ENCODE results near the gene MYBPC2. TPM values are rescaled to one million over a fixed set of nuclear protein-coding genes. Genes with fewer than 3 reads are reported as not detected.
A peak's percentile ranks its signal among the peaks of the same experiment; 100 is the strongest.
"Not testable (repeated sequence)": the region's sequence is repeated elsewhere in the genome, so short reads cannot be mapped to it uniquely, and the experiment has no call there.

The MYBPC2 gene
- total RNA-seq, 1 donor from 2014 or later: 59.5 TPM

- no peak for DNase-seq
These were observed 3.8 kb upstream of the MYBPC2 start for GRCh38 chr19:50428772-50429463.

- no peak for DNase-seq
These were observed 1.8 kb upstream of the MYBPC2 start for GRCh38 chr19:50430888-50431342.

DNA sequence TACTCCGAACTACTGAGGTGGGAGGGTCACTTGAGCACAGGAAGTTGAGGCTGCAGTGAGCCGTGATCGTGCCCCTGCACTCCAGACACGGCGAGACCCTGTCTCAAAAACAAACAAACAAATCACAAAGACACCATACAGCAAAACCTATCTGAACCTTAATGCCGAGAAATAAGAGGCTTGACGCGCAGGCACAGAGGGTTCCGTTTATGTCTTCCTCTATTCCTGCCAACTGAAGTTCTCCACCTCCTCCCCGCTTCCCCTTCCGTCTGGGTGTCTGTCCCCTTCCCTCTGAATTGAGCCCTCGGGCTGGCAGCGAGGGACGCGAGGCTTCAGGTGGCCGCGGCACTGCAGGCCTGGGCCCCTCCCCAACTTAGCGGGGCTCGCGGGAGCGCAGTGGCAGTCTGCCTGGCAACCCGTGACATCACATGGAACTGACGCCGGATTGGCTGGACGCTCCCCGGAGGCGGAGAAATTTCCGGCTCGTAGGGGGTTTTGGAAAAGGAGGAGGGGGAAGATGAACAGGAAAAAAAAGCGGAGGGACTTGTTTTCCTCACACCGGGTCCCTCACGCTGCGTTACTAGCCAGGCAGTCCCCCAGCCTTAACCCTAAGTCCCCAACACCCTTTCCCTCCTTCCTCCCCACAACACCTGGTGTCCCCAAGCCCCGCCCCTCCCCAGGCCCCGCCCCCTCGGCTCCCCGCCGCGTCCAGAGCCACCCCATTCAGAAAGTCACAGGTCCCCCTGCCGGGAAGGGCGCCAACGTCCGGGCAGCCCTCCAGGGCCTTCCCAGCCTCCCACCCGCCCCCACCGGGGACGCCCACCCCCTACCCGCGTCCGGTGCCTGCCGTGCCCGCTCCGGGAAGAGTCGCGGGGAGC is 1.1 kb upstream of the MYBPC2 start:
- peak; percentile 95 for DNase-seq

- DNase-seq: no peak
These were observed 799 bp downstream of the MYBPC2 start for GRCh38 chr19:50433201-50434180.

- DNase-seq: peak; percentile 54
These were observed 1.8 kb downstream of the MYBPC2 start for GRCh38 chr19:50434525-50434924.

DNA sequence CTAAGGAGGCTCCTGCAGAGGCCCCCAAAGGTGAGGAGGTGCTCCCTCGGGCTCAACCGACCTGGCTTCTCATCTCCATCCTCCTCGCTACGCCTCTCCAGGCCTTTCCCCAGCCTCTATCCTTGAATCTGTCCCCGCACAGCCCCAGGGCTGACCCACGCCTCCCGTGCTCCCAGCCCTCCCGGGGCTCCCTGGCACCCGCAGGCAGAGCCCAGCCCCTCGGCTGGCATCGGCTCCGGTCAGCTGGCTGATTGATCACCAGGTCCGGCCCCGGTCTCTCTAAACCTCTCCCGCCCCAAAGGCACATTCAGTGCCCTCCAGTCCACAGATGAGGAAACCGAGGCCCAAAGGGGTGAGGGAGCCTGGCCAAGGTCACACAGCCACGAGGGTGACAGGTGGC is 2.5 kb downstream of the MYBPC2 start:
- DNase-seq: no peak

- no peak for DNase-seq
These were observed 2.9 kb downstream of the MYBPC2 start for GRCh38 chr19:50435627-50436026.

DNA sequence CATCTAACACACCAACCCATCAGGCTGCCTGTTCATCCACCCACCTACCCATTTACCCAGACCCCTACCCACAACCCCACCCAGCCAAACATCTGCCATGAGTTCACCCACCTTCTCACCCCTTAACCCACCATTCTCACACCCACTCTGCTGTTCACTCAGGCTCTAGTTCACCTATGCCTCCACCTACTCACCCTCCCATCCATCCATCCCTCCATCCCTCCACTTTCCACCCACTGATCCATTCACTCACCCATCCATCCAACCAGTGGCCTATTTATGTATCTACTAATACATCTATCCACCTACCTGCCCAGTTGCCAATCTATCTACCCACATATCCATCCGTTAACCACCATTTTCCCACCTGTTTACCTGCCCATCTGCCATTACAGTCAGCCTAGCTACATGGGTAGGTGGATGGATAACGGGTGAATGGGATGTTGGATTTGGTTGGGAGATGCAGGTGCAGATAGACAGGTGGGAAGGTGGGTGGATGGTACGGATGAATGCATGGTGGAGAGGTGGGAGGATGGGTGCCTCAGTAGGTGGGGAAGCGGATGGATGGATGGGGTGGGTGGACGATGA is 5.3 kb downstream of the MYBPC2 start:
- DNase-seq: no peak

DNA sequence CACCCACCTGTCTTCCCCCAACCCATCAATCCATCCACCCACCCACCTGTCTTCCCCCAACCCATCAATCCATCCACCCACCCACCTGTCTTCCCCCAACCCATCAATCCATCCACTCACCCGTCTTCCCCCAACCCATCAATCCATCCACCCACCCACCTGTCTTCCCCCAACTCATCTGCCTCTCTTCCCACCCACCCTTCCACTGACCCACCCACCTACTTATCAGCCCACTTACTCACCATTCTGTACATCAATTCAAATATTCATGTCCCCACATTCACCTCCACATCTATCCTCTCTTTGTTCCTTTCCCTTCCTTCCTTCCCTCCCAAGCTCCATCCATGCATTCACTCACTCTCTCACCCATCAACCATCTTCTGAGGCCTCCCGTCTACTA is 6.4 kb downstream of the MYBPC2 start:
- not testable (repeated sequence) for DNase-seq

- no peak for DNase-seq
These were observed 11.4 kb downstream of the MYBPC2 start for GRCh38 chr19:50444059-50444458.

- no peak for DNase-seq
These were observed 14.4 kb downstream of the MYBPC2 start for GRCh38 chr19:50447053-50447452.

DNA sequence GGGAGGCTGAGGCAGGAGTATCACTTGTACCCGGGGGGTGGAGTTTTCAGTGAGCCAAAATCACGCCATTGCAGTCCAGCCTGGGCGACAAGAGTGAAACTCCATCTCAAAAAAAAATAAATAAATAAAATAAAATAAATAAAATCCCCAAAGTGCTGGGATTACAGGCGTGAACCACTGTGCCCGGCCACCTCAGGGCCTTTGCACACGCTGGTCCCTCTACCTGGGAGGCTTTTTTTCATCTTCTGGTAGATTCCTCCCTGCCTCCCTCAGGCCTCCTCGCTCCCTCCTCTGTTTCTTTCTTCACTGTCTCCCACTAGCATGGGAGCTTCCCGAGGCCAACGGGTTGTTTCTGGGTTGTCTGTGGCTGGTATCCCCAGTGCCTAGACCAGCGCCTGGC is 15.1 kb downstream of the MYBPC2 start:
- no peak for DNase-seq

- DNase-seq: no peak
These were observed 16.7 kb downstream of the MYBPC2 start for GRCh38 chr19:50449236-50449899.

GRCh38 chr19:50450369-50451222 is 17.9 kb downstream of the MYBPC2 start:
- DNase-seq: no peak

DNA sequence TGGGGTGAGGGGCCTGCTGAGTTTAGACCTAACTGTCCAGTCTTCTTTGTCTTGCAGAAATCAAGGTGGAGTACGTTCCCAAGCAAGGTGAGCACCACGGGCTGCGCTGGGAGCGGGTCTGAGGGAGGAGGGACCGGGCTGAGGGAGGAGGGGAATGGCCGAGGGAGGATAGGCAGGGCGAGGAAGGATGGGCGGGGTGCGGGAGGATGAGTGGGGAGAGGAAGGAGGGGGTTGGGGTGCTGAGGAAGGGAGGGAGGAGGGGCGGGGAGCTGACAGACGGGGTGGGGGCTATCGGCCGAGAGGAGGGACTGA is 18.5 kb downstream of the MYBPC2 start:
- no peak for DNase-seq

GRCh38 chr19:50453243-50453642 is 20.6 kb downstream of the MYBPC2 start:
- no peak for DNase-seq

- DNase-seq: no peak
These were observed 23.3 kb downstream of the MYBPC2 start for GRCh38 chr19:50455992-50456391.

GRCh38 chr19:50457300-50457699 is 24.6 kb downstream of the MYBPC2 start:
- no peak for DNase-seq

DNA sequence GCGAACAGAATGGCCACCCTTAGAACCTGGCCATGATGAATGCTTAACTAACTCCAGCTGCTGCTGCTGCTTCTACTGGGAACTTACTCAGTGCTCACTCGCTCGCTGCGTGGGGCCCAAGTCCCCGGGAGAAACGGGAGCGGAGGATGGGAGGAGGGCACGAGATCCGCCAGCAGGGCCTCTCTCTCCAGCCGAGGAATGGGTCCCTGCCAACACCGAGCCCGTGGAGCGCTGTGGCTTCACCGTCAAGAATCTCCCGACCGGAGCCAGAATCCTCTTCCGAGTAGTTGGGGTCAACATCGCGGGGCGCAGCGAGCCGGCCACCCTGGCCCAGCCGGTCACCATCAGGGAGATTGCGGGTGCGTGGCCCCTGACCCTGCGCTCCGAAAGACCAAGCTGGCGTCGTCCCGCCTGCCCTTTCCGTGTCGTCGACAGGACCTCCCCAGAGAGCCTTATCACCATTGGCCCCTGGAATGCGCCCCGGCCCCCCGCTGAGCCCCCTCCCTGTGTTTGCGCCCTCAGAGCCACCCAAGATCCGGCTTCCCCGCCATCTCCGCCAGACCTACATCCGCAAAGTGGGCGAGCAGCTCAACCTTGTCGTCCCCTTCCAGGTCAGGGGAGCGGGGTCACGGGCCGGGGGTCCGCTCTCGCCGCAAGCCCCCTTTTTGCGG is 25.8 kb downstream of the MYBPC2 start:
- DNase-seq: no peak

DNA sequence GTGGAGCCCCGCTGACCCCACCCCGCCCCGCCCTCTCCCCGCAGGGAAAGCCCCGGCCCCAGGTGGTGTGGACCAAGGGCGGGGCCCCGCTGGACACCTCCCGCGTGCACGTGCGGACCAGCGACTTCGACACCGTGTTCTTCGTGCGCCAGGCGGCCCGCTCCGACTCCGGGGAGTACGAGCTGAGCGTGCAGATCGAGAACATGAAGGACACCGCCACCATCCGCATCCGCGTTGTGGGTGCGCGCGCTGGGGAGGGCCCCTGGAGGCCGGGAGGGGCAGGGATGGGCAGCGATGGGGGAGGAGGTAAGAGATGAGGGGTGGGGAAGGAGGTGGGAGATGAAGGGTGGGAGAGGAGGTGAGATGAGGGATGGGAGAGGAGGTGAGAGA is 26.4 kb downstream of the MYBPC2 start:
- DNase-seq: no peak

All from tongue (tissue), 2 donors.